Vagina (tissue), 2 donors: Measurements from ENCODE around the gene SMIM43. TPM values are rescaled to one million over a fixed set of nuclear protein-coding genes. Genes with fewer than 3 reads are reported as not detected.

Experiments
- DNase-seq, 2 donors: peaks; one replicate each; pipeline ENCODE4 v3.0.0-alpha.2; 2017; ENCODE audit errors: extremely low spot score in 2 of 2
- H3K27ac ChIP-seq: fragments of 200-600 bp; sonication (generic); one replicate; pipeline ENCODE4 v1.5.1; 2019
- H3K27me3 ChIP-seq: fragments of 200-600 bp; sonication (generic); one replicate; pipeline ENCODE4 v1.5.1; 2019
- H3K36me3 ChIP-seq, 2 donors: fragments of 200-600 bp; sonication (generic); one replicate each; pipeline ENCODE4 v1.5.1; 2017 to 2019
- H3K4me1 ChIP-seq: fragments of 200-600 bp; sonication (generic); one replicate; pipeline ENCODE4 v1.5.1; 2019
- H3K4me3 ChIP-seq, 2 donors: fragments of 200-600 bp; sonication (generic); 1 replicate in 1 of 2; 2 replicates in 1 of 2; pipeline ENCODE4 v1.5.1; 2016 to 2019
- H3K9me3 ChIP-seq: fragments of 200-600 bp; sonication (generic); one replicate; pipeline ENCODE4 v1.5.1; 2019
- POLR2A ChIP-seq, 2 donors: fragments of 450-650 bp; IDR thresholded peaks; one replicate each; pipeline ENCODE4 v1.6.1; 2017; ENCODE audit warnings: antibody characterized with exemption in 2 of 2, mild to moderate bottlenecking in 2 of 2, moderate library complexity in 2 of 2
- POLR2AphosphoS5 ChIP-seq, 2 donors: sonication (generic); formaldehyde crosslinking; IDR thresholded peaks; one replicate each; pipeline ENCODE4 v1.9.0; 2017; ENCODE audit warnings: antibody characterized with exemption in 2 of 2, mild to moderate bottlenecking in 2 of 2, low read depth in 1 of 2; ENCODE audit not compliant: insufficient read depth in 1 of 2
- intact Hi-C: fragments of 100-400 bp; cut with DNase I; formaldehyde crosslinking; loops from one replicate; pipeline ENCODE4 v1.15.1; 2023
- total RNA-seq: library from RNA; depleted of rRNA; stranded (reverse); fragments of >200 nt; gene quantifications from one replicate; pipeline ENCODE4 v1.2.3, GENCODE V29; 2016
- TF ChIP-seq, protein P1 (sequence below), 3 experiments: fragments of 450-650 bp in 2 of 3; fragments of 200-600 bp in 1 of 3; sonication (generic) in 1 of 3; IDR thresholded peaks; one replicate each; pipeline ENCODE4 v1.5.1; 2017 to 2019; ENCODE audit warnings: antibody characterized with exemption in 3 of 3, mild to moderate bottlenecking in 2 of 3, moderate library complexity in 2 of 3

The SMIM43 gene
- total RNA-seq, 1 donor from 2014 or later, result not detected

DNA sequence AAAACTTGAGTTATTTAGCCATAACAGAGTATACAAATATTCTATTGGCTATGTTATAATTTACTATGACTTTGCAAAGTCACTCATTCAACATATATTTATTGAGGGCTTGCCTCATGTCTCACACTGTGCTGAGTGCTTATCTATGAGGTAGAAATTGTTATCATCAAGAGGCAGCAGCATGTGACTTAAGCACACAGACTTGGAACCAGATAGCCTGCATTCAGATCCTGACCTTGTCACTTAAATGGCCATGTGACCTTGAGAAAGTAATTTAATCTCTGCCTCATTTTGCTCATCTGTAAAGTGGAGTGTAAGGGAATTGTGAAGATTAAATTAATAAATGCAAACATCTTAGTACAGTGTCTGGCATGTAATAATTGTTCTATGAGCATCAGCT, 26.0 kb upstream of the SMIM43 start:
- no peaks in the 10 kb centered on the region for H3K4me1 ChIP-seq
- no peaks in the 10 kb centered on the region for H3K9me3 ChIP-seq
- intact Hi-C loops, result no loop called here
- DNase-seq, result no peak
- H3K4me3 ChIP-seq, result no peak overlapping the region
- no peaks in the 10 kb centered on the region for H3K36me3 ChIP-seq
- H3K27ac ChIP-seq, result no peak overlapping the region
- no peak for TF ChIP-seq POLR2A (IDR thresholded peaks at IDR 0.05)
- no peak for TF ChIP-seq POLR2AphosphoS5 (IDR thresholded peaks at IDR 0.05; ENCODE audit: insufficient read depth in 1 of 2, low read depth in 1 of 2)
- TF ChIP-seq, protein P1, sequence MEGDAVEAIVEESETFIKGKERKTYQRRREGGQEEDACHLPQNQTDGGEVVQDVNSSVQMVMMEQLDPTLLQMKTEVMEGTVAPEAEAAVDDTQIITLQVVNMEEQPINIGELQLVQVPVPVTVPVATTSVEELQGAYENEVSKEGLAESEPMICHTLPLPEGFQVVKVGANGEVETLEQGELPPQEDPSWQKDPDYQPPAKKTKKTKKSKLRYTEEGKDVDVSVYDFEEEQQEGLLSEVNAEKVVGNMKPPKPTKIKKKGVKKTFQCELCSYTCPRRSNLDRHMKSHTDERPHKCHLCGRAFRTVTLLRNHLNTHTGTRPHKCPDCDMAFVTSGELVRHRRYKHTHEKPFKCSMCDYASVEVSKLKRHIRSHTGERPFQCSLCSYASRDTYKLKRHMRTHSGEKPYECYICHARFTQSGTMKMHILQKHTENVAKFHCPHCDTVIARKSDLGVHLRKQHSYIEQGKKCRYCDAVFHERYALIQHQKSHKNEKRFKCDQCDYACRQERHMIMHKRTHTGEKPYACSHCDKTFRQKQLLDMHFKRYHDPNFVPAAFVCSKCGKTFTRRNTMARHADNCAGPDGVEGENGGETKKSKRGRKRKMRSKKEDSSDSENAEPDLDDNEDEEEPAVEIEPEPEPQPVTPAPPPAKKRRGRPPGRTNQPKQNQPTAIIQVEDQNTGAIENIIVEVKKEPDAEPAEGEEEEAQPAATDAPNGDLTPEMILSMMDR (IDR thresholded peaks at IDR 0.05), result no peak
- H3K27me3 ChIP-seq, result no peaks in the 10 kb centered on the region

DNA sequence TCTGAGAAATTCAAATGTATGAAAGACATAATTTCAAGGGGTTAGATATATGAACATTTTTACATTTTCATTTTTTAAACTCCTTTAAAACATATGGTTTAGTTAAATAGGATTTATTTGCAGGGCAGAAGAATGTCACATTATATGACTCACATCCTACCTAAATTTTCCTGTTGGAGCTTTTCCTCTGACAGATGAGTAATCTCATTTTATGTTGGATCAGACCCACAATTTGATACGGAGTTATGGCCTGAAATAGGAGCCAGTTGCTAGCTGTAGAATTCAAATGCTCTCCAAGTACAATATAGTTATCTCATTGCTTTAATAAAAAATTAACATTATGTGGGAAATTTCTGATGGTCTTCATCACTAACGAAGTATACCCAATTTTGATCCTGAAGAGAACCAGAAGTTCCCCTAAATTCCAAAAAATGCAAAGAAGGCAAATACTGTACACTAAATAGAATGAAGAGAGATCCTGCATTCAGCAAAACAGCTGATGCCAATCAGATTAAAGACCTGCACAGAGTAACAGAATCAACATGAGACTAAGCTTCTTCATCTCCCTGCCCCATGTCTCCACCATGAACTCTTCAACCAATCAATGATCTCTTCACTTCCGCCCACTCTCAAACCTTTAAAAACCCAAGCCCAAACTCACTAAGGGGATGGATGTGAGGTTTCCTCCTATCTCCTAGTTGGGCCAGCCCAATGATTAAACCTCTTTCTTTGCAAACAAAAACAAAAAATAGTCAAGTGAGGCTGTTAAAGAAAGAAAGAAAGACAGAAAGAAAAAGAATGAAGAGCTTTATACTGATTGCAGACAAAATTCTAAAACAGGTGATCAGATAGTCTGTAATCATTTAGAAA, 25.2 kb upstream of the SMIM43 start:
- H3K36me3 ChIP-seq, result no peaks in the 10 kb centered on the region
- TF ChIP-seq POLR2A (IDR thresholded peaks at IDR 0.05) (no peak), POLR2AphosphoS5 (IDR thresholded peaks at IDR 0.05; ENCODE audit: insufficient read depth in 1 of 2, low read depth in 1 of 2) (no peak)
- TF ChIP-seq, protein P1 (IDR thresholded peaks at IDR 0.05), result no peak
- H3K4me3 ChIP-seq, result no peak overlapping the region
- intact Hi-C loops, result no loop called here
- H3K9me3 ChIP-seq, result no peaks in the 10 kb centered on the region
- no peaks in the 10 kb centered on the region for H3K4me1 ChIP-seq
- H3K27me3 ChIP-seq, result no peaks in the 10 kb centered on the region
- H3K27ac ChIP-seq, result no peak overlapping the region
- no peak for DNase-seq

DNA sequence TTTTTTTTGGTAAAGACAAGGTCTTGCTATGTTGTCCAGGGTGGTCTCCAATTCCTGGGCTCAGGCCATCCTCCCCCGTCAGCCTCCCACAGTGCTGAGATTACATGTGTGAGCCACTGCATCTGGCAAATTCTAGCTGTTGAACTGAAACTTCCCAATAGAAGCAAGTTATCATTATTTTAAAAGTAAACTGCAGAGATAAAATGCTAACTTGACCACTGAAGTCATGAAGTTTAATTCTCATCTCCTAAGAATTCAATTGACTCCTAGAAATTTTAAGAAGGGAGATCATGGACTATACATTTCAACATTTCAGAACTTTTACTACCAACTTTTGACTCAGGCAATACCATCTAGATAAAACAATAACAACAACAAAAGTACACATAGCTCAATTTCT, 24.5 kb upstream of the SMIM43 start:
- Histone ChIP-seq H3K36me3 (no peaks in the 10 kb centered on the region), H3K4me1 (no peaks in the 10 kb centered on the region), H3K9me3 (no peaks in the 10 kb centered on the region), H3K4me3 (no peak overlapping the region), H3K27me3 (no peaks in the 10 kb centered on the region), H3K27ac (no peak overlapping the region)
- intact Hi-C loops, result no loop called here
- no peak for TF ChIP-seq POLR2A (IDR thresholded peaks at IDR 0.05)
- no peak for TF ChIP-seq POLR2AphosphoS5 (IDR thresholded peaks at IDR 0.05; ENCODE audit: insufficient read depth in 1 of 2, low read depth in 1 of 2)
- TF ChIP-seq, protein P1 (IDR thresholded peaks at IDR 0.05), result no peak
- no peak for DNase-seq

DNA sequence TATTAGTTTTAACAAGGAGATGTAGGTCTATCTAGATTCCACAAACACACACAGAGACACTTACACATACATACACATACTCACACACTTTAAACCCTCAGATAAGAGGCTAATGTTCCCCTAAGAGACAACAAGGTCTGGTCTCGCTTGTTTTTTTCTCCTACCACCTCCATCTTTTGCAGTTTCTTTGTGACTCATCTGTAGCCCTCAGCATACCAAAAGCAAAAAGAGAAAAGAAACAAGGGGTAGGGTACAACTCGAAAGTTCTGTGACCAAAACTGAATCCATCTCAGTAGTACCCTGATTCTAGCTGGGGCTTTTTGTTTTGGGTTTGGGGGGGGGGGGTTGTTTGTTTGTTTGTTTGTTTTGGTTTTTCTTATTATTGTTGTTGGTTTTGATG, 23.9 kb upstream of the SMIM43 start:
- intact Hi-C loops, result no loop called here
- Histone ChIP-seq H3K27ac (no peak overlapping the region), H3K4me3 (no peak overlapping the region), H3K36me3 (no peaks in the 10 kb centered on the region), H3K9me3 (no peaks in the 10 kb centered on the region), H3K27me3 (no peaks in the 10 kb centered on the region), H3K4me1 (no peaks in the 10 kb centered on the region)
- no peak for DNase-seq
- no peak for TF ChIP-seq POLR2A (IDR thresholded peaks at IDR 0.05)
- TF ChIP-seq, protein P1 (IDR thresholded peaks at IDR 0.05), result no peak
- no peak for TF ChIP-seq POLR2AphosphoS5 (IDR thresholded peaks at IDR 0.05; ENCODE audit: insufficient read depth in 1 of 2, low read depth in 1 of 2)

DNA sequence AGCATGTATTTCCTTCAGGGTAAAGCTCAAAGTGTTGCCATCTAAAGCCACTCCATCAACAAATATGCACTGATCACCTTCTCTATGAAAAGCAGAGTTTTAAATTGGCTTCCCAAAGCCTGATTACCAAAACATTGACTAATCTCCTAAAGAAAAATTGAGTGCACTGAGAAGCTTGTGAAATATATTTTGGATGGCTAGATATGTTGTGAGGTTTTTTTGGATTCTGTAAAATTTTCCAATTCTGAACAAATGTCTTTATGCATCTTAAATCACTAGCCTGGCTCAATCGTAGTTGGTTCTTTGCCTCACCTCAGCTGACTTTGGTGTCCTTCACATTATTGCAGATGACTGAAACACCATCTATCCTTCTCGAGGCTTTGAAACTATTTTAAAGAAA, 21.3 kb upstream of the SMIM43 start:
- no peak for DNase-seq
- H3K4me1 ChIP-seq, result no peaks in the 10 kb centered on the region
- intact Hi-C loops, result no loop called here
- H3K4me3 ChIP-seq, result no peak overlapping the region
- TF ChIP-seq, protein P1 (IDR thresholded peaks at IDR 0.05), result no peak
- TF ChIP-seq POLR2A (IDR thresholded peaks at IDR 0.05) (no peak), POLR2AphosphoS5 (IDR thresholded peaks at IDR 0.05; ENCODE audit: insufficient read depth in 1 of 2, low read depth in 1 of 2) (no peak)
- H3K9me3 ChIP-seq, result no peaks in the 10 kb centered on the region
- H3K27me3 ChIP-seq, result no peaks in the 10 kb centered on the region
- no peak overlapping the region for H3K27ac ChIP-seq
- no peaks in the 10 kb centered on the region for H3K36me3 ChIP-seq
